GM12872 (cell line): ENCODE measurements around the gene EPM2AIP1.

ENCODE experiments used
- CTCF ChIP-seq: IDR thresholded peaks from 3 replicates; pipeline ENCODE4 v1.5.1; 2011; ENCODE audit warnings: low read depth, mild to moderate bottlenecking, low read length, moderate library complexity; ENCODE audit not compliant: insufficient read depth

Gene EPM2AIP1

GRCh38 chr3:36992806-36993325, at the start of gene EPM2AIP1:
EPM2AIP1 (minus strand) TSS chr3:36993131; CDS start chr3:36993077, 54 bp downstream.
- peak; percentile 32; the same call in 1 of the 3 replicates for TF ChIP-seq CTCF

GRCh38 chr3:37041546-37042195, 48.7 kb upstream of the EPM2AIP1 start:
- no peak for TF ChIP-seq CTCF

GRCh38 chr3:37040231-37040630, 47.3 kb upstream of the EPM2AIP1 start:
- TF ChIP-seq CTCF = no peak

- TF ChIP-seq CTCF = no peak
Observed at GRCh38 chr3:37039161-37039846, 46.4 kb upstream of the EPM2AIP1 start.

GRCh38 chr3:37037352-37037751, 44.4 kb upstream of the EPM2AIP1 start:
- no peak for TF ChIP-seq CTCF

GRCh38 chr3:37032961-37033360, 40.0 kb upstream of the EPM2AIP1 start:
- TF ChIP-seq CTCF = no peak

- TF ChIP-seq CTCF = no peak
Observed at GRCh38 chr3:37031096-37031682, 38.3 kb upstream of the EPM2AIP1 start.
